Dendritic cell treated with granulocyte-macrophage colony-stimulating factor and Interleukin-4, amounts not matched to agents 40 ng/mL and 50 ng/mL, for 4 days (primary cell): ENCODE data around the gene MCFD2.
A peak's percentile ranks its signal among the peaks of the same experiment; 100 is the strongest.

ENCODE experiments used
- H3K27ac Mint-ChIP-seq: one replicate; pipeline ENCODE4 v1.8.0; 2022; ENCODE audit warnings: mild to moderate bottlenecking, mixed read lengths
- H3K27me3 Mint-ChIP-seq: one replicate; pipeline ENCODE4 v1.8.0; 2022; ENCODE audit warnings: mild to moderate bottlenecking, mixed read lengths
- H3K36me3 Mint-ChIP-seq: one replicate; pipeline ENCODE4 v1.8.0; 2022; ENCODE audit warnings: low read depth, mixed read lengths
- H3K4me1 Mint-ChIP-seq: one replicate; pipeline ENCODE4 v1.8.0; 2022; ENCODE audit warnings: low read depth, mixed read lengths
- H3K4me3 Mint-ChIP-seq: one replicate; pipeline ENCODE4 v1.8.0; 2022; ENCODE audit warnings: mild to moderate bottlenecking, moderate library complexity, mixed read lengths
- H3K9me3 Mint-ChIP-seq: one replicate; pipeline ENCODE4 v1.8.0; 2022; ENCODE audit warnings: mixed read lengths
- intact Hi-C: fragments of 100-400 bp; cut with micrococcal nuclease; formaldehyde crosslinking; loops from one replicate; pipeline ENCODE4 v1.15.0; 2022

Gene MCFD2

DNA sequence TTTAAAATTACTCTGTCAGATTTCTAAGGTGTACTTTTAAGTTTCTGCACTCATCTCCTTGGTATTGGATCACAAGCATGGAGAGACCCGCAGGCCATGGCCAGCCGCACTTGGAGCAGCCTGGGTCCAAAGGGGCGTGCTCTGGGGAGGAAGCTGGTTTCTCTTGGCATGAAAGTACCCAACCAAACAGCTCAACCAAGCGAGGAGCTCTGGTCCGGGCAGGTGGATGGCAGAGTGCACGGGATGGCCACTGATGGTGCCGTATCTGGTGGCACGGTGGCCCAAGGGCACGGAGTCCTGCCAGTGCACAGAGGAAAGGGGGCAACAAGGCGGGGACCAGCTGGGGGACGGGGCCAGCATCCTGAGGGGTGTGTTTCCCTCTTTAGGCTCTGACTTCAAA, 32.2 kb upstream of the MCFD2 start:
- intact Hi-C loops = no loop called here
- no peak overlapping the region for H3K4me3 Mint-ChIP-seq
- no peaks in the 10 kb centered on the region for H3K27me3 Mint-ChIP-seq
- peak overlapping the region; percentile 24 for H3K27ac Mint-ChIP-seq
- peaks cover 98% of the 10 kb centered on the region for H3K36me3 Mint-ChIP-seq
- no peaks in the 10 kb centered on the region for H3K9me3 Mint-ChIP-seq
- peaks cover 86% of the 10 kb centered on the region for H3K4me1 Mint-ChIP-seq

DNA sequence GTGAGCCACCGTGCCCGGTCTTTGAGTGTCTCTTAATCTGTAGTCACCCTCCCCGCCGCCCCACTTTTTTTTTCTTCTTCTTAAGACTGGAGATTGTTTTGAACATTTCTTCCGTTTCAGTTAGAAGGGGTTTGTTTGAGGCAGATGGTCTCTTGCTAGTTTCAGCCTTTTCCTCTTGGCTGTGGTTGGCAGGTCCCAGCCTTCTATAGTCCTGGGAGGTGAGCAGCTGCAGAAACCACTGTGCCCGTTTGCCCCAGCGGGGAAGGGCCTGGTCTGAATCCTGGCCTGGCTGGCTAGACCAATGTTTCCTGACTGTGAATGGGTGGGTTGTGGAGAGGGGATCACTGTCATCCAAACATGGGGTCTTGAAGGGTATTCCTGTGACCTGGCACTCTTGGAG, 30.1 kb upstream of the MCFD2 start:
- Mint-ChIP-seq H3K27me3 (no peaks in the 10 kb centered on the region), H3K9me3 (no peaks in the 10 kb centered on the region), H3K27ac (peak overlapping the region; percentile 51), H3K4me1 (peaks cover 76% of the 10 kb centered on the region), H3K4me3 (peak overlapping the region; percentile 56), H3K36me3 (peaks cover 92% of the 10 kb centered on the region)
- intact Hi-C loops = no loop called here

DNA sequence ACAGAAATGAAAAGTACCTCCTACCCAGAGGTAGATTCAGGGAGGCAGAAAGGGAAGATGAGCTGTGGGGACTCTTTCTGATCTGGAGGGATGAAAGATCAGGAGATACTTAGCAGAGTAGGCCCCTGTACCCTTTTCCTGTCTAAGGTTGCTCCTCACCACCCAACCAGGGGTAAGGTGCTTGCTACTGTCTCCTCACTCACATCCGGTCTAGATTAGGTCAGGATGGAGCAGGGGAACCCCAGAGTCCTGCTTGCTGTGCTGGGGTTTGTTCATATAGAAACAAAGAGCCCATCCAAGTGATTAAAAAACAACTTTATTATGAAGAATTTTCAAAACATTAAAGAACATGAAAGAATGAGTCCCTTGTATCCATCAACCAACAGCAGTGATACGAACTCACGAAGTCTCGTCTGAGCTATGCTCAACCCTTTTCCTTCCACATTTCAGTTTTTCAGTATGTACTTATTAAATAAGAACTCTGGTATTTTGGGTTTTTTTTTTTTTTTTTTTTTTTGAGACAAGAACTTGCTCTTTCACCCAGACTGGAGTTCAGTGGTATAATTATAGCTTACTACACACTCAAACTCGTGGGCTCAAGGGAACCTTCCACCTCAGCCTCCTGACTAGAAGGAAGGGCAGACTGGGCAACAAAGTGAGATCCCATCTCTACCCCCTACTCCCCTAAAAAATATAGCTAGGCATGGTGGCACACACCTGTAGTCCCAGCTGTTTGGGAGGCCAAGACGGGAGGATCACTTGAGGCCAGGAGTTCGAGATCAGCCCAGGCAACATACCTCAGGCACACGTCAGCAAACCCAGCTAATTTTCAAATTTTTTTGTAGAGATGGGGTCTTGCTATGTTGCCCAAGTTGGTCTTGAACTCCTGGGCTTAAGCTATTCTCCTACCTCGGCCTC, 28.5 kb upstream of the MCFD2 start:
- Mint-ChIP-seq H3K4me1 (peaks cover 75% of the 10 kb centered on the region), H3K27me3 (no peaks in the 10 kb centered on the region), H3K9me3 (no peaks in the 10 kb centered on the region), H3K4me3 (peak overlapping the region; percentile 99), H3K27ac (peak overlapping the region; percentile 88), H3K36me3 (peaks cover 76% of the 10 kb centered on the region)
- intact Hi-C loops = loop anchor here (2.0 kb wide), 1 partner anchor 29 kb away; the partner anchor contains the start of gene MCFD2

DNA sequence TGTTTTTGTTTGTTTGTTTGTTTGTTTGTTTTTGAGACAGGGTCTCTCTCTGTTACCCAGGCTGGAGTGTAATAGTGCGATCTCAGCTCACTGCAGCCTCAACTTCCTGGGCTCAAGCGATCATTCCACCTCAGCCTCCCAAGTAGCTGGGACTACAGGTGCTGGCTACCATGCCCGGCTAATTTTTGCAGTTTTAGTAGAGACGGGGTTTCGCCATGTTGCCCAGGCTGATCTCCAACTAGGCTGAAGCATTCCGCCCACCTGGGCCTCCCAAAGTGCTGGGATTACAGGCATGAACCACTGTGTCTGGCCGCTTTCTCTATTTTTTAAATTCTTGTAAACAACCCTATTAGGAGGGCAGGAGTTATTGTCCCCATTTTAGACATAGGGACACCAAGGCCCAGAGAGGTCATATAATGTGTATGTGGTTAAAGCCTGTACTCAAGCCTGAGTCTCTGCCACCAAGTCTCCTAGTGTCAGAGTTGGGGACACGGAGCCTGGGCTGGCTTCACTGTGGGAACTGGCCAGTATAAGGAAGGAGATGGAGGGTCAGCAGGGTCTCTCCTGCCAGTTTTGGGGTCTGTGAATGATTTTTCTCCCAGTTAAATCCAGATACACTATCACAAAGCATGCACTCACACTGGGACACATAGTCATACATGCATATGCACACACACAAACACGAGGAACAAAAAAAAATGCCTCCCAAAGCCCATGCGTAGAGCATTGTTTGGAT, 27.5 kb upstream of the MCFD2 start:
- Mint-ChIP-seq H3K4me3 (peak overlapping the region; percentile 99), H3K4me1 (peaks cover 66% of the 10 kb centered on the region), H3K36me3 (peaks cover 66% of the 10 kb centered on the region)

DNA sequence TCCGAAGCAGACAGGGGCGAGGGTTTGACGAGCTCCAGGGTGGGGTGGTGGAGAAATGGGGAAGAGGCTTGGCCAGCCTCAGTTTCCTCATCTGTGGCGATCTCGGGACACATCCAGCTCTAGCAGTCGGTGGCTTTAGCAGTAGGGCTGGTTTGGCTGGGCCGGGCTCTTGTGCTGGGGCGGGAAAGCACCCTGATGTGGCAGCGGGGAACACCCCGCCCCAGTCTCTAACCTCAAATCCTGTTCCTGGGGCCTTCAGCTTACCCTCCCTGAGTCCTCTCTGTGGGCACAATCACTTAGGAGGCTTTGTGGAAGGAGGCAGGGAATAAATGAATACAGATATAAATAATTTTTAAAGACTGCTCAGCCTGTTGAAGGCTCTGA, 26.5 kb upstream of the MCFD2 start:
- no peaks in the 10 kb centered on the region for H3K9me3 Mint-ChIP-seq
- intact Hi-C loops = loop anchor here (2.0 kb wide), 1 partner anchor 27 kb away; the partner anchor contains the start of gene MCFD2
- H3K4me1 Mint-ChIP-seq = peaks cover 69% of the 10 kb centered on the region
- peaks cover 56% of the 10 kb centered on the region for H3K36me3 Mint-ChIP-seq
- H3K4me3 Mint-ChIP-seq = peak overlapping the region; percentile 99
- peak overlapping the region; percentile 88 for H3K27ac Mint-ChIP-seq
- H3K27me3 Mint-ChIP-seq = no peaks in the 10 kb centered on the region

More for the DNA sequence above, 27.5 kb upstream of the MCFD2 start:
- intact Hi-C loops = loop anchor here (2.0 kb wide), 1 partner anchor 28 kb away; the partner anchor contains the start of gene MCFD2
- Mint-ChIP-seq H3K27me3 (no peaks in the 10 kb centered on the region), H3K9me3 (no peaks in the 10 kb centered on the region), H3K27ac (peak overlapping the region; percentile 88)

DNA sequence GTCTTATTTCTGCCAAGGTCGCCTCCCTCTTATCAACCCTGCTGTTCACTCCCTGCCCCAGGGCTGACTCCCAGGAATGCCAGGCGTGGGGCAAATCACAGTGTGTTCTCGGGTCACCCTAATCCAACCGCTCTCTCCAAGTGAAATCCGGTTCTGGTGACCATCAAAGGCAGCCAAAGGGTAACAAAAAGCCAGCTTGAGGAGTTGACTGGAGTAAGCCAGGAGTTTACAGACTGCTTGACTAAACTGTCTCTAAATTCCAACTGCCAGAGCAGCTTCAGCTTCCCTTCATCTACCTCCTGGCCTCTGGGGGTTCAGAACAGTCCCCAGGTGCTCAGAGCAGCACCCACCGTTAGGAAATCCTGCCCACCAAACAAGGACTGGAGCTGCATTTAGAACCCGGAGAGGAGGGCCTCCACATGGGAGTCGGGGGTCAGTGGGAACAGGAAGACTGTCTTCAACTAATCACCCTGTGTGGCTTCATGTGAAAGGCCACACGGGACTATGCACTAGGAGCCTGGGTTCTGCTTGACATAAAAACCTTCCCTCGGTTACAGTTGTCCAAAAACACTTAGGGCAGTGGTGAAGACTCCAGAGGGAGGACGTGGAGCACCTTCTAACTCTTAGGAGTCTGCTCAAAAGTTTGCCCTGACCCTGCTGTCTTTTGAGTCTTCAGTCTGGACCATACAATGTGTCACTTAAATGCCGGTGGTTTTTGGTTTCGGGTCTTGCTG, 24.2 kb upstream of the MCFD2 start:
- peak overlapping the region; percentile 76 for H3K4me3 Mint-ChIP-seq
- no peaks in the 10 kb centered on the region for H3K27me3 Mint-ChIP-seq
- H3K9me3 Mint-ChIP-seq = no peaks in the 10 kb centered on the region
- H3K36me3 Mint-ChIP-seq = peaks cover 33% of the 10 kb centered on the region
- intact Hi-C loops = no loop called here
- H3K27ac Mint-ChIP-seq = peak overlapping the region; percentile 96
- peaks cover 50% of the 10 kb centered on the region for H3K4me1 Mint-ChIP-seq

DNA sequence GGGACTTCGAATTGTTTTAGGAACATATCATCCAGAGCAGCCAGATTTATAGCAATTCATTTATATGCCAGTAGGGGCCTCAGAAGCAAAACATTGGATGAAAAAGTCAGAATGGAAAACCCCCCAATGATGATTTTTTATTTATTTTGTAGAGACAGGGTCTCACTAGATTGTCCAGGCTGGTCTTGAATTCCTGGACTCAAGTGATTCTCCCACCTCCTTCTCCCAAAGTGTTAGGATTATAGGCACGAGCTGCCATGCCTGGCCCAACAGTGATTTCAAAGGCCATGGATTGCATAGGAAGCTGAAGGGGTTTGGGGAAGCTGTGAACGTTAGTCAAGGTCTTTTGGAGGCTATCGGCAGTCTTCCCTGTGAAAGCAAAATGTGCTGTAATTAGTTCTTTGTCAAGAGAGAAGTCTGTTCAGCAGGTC, 21.9 kb upstream of the MCFD2 start:
- no peaks in the 10 kb centered on the region for H3K27me3 Mint-ChIP-seq
- H3K9me3 Mint-ChIP-seq = no peaks in the 10 kb centered on the region
- H3K4me1 Mint-ChIP-seq = peaks cover 38% of the 10 kb centered on the region
- intact Hi-C loops = no loop called here
- H3K27ac Mint-ChIP-seq = peak overlapping the region; percentile 6
- H3K36me3 Mint-ChIP-seq = peaks cover 12% of the 10 kb centered on the region
- H3K4me3 Mint-ChIP-seq = no peak overlapping the region

DNA sequence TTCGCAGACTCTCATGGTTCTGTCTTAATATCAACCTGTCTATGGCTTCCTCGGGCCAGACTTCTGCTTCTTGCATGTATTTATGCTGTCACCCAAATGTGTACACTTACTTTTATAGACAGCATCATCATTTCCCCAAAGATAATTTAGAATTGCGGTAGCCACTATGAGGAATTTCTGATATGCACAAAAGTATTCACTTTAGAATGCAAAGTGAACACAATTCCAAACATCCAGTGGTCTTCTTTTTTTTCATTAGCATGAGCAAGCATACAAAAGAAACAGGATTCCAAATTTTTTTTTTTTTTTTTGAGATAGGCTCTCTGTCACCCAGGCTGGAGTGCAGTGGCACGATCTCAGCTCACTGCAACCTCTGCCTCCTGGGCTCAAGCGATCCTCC, 21.0 kb upstream of the MCFD2 start:
- Mint-ChIP-seq H3K4me1 (peaks cover 37% of the 10 kb centered on the region), H3K27ac (no peak overlapping the region), H3K9me3 (no peaks in the 10 kb centered on the region), H3K36me3 (peaks cover 3% of the 10 kb centered on the region), H3K27me3 (no peaks in the 10 kb centered on the region), H3K4me3 (no peak overlapping the region)
- intact Hi-C loops = no loop called here

DNA sequence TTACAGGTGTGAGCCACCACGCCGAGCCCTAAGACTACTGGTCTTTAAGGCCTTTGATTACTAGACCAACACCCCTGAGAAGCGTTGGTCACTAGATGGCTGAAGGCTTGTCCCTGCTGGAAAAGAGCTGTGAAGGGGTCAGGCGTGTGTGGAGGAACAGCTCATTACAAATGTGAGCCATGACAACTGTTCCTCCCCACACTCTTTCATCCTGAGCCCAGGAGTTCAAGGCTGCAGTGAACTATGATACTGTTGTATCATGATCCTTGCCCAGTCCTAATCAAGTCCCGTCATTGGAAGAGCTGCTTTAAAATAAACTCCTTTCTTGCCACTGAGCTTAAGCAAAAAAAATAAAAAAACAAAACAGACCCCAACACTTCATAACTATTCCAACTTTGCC, 19.5 kb upstream of the MCFD2 start:
- Mint-ChIP-seq H3K4me1 (peaks cover 32% of the 10 kb centered on the region), H3K9me3 (no peaks in the 10 kb centered on the region)
- intact Hi-C loops = no loop called here

DNA sequence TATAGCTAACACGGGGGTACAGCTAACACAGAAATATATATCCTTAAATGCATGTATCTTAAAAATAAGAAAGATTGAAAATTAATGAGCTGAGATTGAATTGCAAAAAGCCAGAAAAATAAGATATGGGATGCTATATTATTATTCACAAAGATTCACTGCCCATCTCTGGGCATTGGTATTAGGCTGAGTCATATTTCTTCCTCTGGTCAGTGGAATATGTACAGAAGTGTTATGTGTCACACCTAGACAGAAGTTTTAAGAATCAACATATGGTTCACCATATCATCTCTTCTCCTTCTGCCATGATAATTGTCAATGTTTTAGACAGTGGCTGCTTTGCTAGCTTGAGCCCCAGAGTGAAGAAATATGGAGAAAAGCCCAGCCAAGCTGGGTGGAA, 14.0 kb upstream of the MCFD2 start:
- peaks cover 15% of the 10 kb centered on the region for H3K4me1 Mint-ChIP-seq
- no peak overlapping the region for H3K4me3 Mint-ChIP-seq
- H3K36me3 Mint-ChIP-seq = peaks cover 13% of the 10 kb centered on the region
- intact Hi-C loops = no loop called here
- H3K27ac Mint-ChIP-seq = no peak overlapping the region
- no peaks in the 10 kb centered on the region for H3K27me3 Mint-ChIP-seq
- peaks cover 15% of the 10 kb centered on the region for H3K9me3 Mint-ChIP-seq

More for the DNA sequence above, 19.5 kb upstream of the MCFD2 start:
- no peaks in the 10 kb centered on the region for H3K27me3 Mint-ChIP-seq
- H3K27ac Mint-ChIP-seq = no peak overlapping the region
- no peak overlapping the region for H3K4me3 Mint-ChIP-seq
- no peaks in the 10 kb centered on the region for H3K36me3 Mint-ChIP-seq

DNA sequence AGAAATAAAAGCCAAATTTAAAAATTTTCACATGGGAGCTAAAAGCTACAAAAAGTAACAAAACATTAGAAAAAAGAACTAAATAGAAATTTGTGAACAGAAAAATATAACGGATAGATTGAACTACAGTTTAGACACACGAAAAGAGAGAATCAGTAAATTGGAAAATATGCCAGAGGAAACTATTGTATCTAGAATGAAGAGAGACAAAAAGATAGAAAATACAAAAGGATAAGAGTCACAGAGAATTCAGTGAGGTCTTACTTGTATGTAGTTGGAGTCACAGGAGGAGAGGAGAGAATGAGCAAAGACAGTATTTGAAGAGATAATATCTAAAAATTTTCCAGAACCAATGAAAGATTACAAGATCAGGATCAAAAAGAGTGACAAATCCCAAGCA, 11.3 kb upstream of the MCFD2 start:
- Mint-ChIP-seq H3K4me1 (peaks cover 8% of the 10 kb centered on the region), H3K4me3 (no peak overlapping the region), H3K27ac (no peak overlapping the region), H3K9me3 (peaks cover 15% of the 10 kb centered on the region), H3K36me3 (peaks cover 13% of the 10 kb centered on the region), H3K27me3 (no peaks in the 10 kb centered on the region)
- intact Hi-C loops = no loop called here

DNA sequence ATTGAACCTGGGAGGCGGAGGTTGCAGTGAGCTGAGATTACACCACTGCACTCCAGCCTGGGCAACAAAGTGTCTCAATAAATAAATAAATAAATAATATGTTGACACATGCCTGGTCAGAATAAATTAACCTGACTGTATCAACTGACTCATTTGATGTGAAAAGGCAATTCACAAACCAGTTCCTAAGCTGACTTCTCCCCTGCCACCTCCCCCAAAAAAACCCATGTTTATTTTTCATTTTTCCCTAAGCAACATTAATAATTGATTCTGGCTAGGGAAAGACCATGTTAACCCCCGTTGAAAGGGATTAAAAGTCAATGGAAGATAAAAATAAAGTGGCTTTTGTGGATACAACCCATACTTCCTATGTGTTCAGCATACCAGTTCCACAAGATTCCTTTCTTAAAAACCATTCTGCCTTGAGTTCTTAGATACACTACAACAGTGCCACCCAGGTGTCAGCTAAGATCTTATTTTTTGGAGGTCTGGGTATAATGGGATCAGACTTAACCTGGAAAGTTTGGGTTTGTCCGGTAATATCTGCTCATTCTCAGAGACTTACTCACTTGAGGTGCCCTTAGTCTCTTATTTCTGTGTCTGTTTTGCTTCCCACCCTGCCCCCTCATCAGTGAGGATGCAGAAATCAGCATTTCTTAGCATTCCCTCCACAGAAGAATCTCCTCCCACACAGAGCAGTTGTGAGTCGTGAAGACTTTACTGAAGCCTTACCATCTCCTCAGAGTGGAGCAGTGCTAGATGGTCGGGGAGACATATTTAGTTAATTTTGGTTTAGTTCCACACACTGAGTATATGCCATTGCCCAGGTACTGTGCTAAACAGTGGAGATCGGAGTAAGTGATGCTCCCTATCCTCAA, 10.1 kb upstream of the MCFD2 start:
- peaks cover 12% of the 10 kb centered on the region for H3K4me1 Mint-ChIP-seq
- H3K4me3 Mint-ChIP-seq = no peak overlapping the region
- H3K27me3 Mint-ChIP-seq = no peaks in the 10 kb centered on the region
- H3K9me3 Mint-ChIP-seq = peaks cover 15% of the 10 kb centered on the region
- H3K27ac Mint-ChIP-seq = no peak overlapping the region
- peaks cover 13% of the 10 kb centered on the region for H3K36me3 Mint-ChIP-seq
- intact Hi-C loops = no loop called here

DNA sequence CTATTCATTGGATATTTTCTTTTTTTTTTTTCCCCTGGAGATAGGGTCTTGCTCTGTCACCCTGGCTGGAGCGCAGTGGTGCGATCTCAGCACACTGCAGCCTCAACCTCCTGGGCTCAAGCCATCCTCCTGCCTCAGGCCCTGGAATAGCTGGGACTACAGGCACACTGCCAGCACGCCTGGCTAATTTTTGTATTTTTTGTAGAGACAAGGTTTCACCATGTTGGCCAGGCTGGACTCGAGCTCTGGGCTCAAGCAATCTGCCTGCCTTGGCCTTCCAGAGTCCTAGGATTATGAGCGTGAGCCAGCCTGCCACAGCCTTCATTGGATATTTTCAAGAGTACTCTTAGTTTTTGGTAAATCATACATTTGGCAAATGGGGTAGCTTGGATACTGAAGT, 9.0 kb upstream of the MCFD2 start:
- no peak overlapping the region for H3K4me3 Mint-ChIP-seq
- peaks cover 13% of the 10 kb centered on the region for H3K36me3 Mint-ChIP-seq
- H3K27ac Mint-ChIP-seq = no peak overlapping the region
- peaks cover 15% of the 10 kb centered on the region for H3K9me3 Mint-ChIP-seq
- no peaks in the 10 kb centered on the region for H3K27me3 Mint-ChIP-seq
- intact Hi-C loops = no loop called here
- H3K4me1 Mint-ChIP-seq = peaks cover 12% of the 10 kb centered on the region
